ENCODE measurements around the gene KPNA5.
A peak's percentile ranks its signal among the peaks of the same experiment; 100 is the strongest.
"Not testable (repeated sequence)": the region's sequence is repeated elsewhere in the genome, so short reads cannot be mapped to it uniquely, and the experiment has no call there.

The KPNA5 gene

GRCh38 chr6:116705917-116706316 lies 24.9 kb downstream of the KPNA5 start:
- no peak for DNase-seq

DNA sequence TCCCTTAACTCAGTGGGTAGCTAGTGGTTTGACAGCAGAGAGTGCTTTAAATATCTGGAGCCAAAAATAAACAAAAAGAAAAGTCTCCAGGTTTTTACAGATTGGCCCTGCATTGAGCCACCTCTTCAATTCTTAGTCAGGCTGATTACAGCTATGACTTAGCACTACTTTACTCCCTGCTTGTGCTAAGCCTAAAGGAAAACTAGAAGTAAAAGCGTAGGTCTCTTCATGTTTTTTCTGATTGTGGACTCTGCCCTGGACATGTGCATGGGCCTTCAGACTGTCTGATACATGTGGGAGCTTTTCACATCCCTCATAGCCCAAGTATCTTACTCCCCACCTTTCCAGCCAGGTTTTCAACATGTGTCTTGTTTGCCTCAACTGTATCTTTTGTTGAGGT lies 33.3 kb downstream of the KPNA5 start:
- no peak for DNase-seq

DNA sequence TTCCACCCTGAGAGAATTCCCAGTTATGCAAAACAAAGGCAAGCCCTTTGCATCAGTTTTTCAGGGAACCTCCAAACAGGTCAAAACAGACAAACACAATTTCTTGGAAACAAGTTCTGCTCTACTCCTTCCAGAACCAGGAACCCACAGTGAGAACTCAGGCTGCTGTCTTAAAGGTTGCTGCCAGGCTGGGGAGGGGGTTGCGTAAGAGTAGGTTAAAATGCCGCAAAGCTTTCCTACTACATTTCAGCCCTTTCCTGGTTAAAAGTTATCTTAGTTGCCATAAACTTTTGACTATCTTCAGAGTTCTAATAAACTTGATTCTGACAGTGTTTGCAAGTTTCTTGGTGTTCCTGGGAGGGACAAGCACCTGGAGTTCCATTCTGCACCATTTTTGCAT lies 33.8 kb downstream of the KPNA5 start:
- no peak for DNase-seq

DNA sequence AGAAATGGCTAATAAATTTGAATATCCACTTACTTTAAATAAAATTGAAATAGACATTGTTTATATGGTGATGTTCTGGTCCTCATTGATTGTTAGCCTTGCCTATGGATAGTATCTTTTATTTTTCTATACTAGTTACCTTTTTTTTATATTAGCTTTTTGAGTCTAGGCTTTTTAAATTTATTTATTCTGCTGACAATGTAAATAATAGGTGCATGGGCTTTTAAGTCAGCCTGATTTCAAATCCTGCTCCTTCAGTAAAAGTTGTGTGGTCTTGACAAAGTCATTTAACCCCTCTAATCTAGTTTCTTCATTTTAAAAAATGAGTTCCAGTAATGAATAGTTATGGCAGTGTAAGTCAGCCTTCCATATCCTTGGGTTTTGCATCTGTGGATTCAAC lies 45.9 kb downstream of the KPNA5 start:
- no peak for DNase-seq

DNA sequence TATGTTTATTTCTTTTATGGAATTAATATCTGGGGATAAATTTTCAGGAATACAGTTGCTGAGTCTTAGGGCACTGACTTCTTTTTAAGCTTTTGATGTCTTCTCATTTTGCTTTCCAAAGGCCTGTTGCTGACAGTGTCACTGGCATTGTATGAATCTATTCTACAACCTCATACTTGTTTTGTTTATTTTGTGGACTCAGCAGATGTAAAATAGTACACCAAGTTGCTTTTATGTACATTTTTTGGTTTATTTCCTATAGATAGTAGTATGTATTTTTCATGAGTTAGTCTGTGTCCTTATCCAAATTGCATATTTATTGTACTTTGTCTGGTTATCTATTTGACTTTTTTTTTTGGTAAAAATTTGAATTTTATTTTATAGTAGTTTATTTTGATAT lies 49.5 kb downstream of the KPNA5 start:
- no peak for DNase-seq

DNA sequence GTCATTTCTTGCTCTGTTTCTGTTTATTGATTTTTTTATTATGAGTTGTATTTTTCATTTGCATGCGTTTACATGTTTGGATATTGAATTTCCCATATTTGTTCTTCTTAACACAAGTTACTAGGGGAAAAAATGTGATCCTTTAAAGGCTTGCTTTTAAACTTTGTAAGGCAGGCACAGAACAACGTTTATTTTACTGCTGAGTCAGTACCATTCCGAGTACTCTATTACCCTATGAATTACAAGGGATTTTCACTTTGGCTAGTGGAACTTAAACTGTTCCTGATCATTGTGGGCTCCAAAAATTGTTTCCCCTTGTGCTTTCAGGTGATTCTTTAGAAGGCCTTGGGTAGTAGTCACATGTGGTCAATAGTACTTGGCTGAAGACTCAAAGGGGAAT lies 56.0 kb downstream of the KPNA5 start:
- no peak for DNase-seq

GRCh38 chr6:116740486-116740885 lies 59.5 kb downstream of the KPNA5 start:
- DNase-seq: not testable (repeated sequence)

GRCh38 chr6:116741571-116741970 lies 60.6 kb downstream of the KPNA5 start:
- DNase-seq: no peak

- DNase-seq: no peak
These were observed 64.2 kb downstream of the KPNA5 start for GRCh38 chr6:116745176-116745575.

DNA sequence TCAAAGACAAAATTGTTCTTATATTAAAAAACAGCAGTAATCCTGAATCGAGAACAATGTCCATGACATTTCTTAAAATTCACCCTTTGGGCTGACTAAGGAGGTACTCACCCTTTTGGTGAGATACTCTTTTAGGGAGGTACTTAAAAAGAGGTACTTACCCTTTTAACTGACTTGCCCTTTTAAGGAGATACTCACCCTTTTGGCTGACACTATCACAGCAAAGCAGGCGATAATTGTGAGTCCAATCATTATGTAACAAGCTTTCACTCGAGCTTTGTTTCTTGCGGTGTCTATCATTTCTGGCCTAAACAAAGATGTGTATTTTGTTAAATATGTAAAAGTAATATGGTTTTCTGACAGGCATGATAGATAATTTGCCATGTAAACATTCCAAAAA lies 80.8 kb downstream of the KPNA5 start:
- no peak for DNase-seq

DNA sequence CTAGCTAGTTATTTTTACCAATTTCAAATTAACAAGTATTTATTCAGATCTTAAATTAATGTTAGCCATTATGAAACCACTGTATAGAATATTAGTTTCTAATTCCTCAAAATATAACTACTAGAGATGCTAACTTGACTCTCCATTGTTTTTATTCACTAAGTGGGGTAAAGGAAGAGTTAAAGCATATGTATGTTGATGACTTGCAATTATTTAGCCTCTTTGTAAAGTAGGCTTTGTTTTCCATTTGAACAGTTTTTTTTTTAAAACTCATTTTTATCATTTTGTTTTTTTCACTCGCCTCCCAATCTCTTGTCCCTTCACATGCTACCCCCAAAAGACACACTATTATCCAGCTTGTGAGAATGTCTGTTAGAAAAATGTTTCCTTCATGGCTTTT lies 81.2 kb downstream of the KPNA5 start:
- no peak for DNase-seq

DNA sequence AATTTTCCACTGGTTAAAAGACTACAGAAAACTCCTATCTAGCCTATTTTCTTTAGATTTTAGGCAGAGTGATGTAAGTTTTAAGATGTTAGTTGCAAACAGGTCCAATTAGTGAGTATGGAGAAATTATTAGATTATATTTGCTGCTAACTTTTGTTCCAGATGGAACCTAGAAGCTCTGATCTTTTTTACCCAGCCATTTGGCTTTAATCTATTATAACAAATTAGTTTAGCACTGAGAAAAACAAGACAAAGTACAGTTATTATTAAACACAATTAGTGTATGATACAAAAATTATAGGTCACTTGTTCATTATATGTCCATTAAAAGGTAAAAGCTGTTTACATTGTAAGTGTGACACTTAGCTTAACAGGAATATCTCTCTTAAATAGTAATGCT lies 82.0 kb downstream of the KPNA5 start:
- DNase-seq: no peak

GRCh38 chr6:116763906-116764628 lies 83.1 kb downstream of the KPNA5 start:
- no peak for DNase-seq

DNA sequence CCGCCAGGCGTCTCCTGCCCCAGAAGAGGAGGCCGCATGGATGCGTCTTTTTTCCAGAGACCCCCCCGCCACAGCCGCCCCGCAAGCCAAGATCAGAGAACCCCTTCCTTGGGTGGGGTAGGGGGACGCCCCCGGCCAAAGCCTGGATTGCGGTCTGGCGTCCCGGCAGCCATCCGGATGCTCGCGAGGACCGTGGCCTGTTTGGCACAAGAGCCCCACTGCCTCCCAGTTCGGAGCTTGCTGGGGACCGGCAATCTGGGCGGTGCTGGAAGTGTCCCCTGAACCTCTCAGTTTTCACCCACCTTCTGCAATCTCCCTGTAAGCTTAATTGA lies 83.6 kb downstream of the KPNA5 start:
- DNase-seq: no peak

GRCh38 chr6:116764961-116765841 lies 84.2 kb downstream of the KPNA5 start, which contains the start of gene FAM162B:
TSS of gene FAM162B (minus strand) at chr6:116765719. CDS start at chr6:116765576, 143 bp downstream.
- DNase-seq: no peak

DNA sequence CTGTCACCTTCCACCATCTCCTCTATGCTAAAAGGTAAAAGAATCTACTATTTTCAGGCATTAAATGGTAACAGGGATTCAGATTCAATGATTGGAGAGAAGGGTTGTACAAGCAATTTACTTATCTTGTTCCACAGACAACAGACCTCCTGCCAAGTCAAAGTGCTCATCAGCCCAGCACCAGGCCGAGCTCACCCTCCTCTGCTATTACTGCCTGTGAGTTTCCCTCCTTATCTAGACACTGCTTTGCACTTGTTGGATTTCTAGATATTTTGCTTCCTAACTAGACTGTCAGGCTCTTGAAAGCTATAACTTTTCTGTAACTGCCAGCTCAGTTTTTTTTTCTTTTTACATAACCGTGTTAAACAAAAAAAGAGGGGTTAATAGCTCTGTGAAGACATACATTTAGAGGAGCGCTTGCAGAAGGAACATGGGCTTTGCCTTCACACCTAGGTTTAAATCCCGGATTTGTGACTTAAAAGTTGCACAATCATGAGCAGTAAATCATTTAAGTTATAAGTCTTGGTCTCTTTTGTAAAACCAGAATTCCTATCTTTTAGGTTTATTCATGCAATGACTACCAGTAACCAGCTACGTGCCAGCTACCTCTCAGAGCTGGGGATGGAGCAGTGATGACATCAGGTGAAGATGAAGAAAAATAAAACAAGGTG lies 85.6 kb downstream of the KPNA5 start:
- no peak for DNase-seq

DNA sequence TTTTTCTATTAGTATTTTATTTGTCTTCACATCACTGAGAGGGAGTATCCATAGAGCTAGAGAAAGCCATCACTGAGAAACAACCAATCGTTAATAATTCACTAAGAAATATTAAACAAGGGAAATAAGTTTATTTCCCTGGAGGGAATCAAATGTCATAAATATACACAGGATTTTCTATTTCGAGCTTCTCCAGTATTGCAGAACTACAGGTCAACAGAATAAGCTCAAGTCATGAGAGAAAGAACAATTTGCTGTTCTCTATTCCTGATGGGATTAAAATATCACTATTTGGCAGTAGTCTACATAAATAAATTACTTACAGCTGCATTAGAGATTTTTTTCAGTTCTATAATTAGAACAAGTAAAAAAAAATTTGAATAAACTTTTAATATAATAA lies 86.7 kb downstream of the KPNA5 start:
- no peak for DNase-seq

- no peak for DNase-seq
These were observed 91.4 kb downstream of the KPNA5 start for GRCh38 chr6:116772450-116772849.

DNA sequence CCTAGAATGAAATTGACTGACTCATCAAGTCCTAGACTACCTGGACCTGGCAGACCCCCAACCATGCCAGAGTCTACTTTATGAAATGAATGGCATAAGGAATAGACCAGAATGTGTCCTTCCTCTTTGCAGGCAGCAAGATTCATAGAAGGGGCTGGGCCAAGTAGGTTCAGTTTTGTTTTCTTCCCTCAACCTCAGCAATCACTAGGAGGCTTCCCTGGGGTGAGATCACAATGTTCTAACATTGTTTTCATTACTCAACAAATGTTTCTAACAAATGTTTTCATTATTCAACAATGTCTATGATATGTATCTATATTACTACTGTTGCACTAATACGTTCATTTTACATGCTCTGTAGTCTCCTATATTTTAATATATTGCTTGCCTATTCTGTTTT lies 92.9 kb downstream of the KPNA5 start:
- no peak for DNase-seq

DNA sequence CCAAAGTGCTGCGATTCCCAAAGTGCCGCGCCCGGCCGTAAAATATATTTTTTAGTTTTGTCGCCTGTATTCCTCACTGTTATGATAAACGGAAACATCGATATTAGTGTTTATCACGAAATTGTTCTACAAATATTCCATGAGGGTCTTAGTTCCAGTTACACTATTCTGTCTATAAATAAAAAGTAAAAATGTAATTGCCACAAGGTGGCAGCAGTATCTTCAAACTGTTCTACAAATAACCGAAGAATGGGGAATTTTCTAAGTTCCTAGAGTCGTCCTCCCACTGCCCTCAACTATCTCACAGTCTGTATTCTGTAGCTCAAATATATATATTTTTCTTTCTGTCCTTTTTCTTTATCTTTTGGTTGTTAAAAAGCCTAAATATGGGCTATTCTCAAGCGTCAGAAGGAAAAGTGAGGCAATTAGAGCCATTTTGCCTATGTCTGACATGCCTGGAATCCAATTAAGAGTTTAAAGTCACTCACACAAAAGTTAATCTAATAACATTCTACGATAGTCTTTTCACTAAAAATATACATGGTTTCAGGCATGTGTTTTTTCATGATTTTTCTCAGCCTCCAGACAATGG lies 98.7 kb downstream of the KPNA5 start:
- peak; percentile 51 for DNase-seq

DNA sequence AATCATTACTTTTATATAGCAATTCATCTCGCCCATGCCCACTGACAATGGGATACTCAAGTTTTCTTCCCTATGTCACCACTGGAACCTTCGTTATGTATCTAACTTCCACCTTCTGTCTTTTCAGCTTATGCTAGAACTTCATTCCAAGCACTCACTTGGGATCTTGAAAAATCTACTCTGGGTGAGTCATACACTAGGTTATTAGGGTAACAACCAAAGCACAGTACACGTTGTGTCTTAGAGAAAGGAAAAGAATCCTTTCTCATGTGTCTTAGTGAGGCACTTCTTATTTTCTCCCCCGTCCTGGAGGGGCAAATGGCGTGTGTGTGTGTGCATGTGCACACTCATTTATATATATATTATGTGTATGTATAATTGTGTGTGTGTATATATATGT lies 102.8 kb downstream of the KPNA5 start:
- DNase-seq: no peak
